ES-I3 (cell line): ENCODE results near the gene MROH9.
"Not testable (repeated sequence)": the region's sequence is repeated elsewhere in the genome, so short reads cannot be mapped to it uniquely, and the experiment has no call there.

Experiments
- H3K36me3 ChIP-seq: 2 replicates; pipeline ENCODE4 v1.6.1; 2013; ENCODE audit warnings: mild to moderate bottlenecking, low read length, control low read depth, moderate library complexity; ENCODE audit not compliant: insufficient read depth
- H3K4me1 ChIP-seq: 2 replicates; pipeline ENCODE4 v1.6.1; 2013; ENCODE audit warnings: mild to moderate bottlenecking, control low read depth, low read length; ENCODE audit not compliant: insufficient read depth
- H3K9ac ChIP-seq: 2 replicates; pipeline ENCODE4 v1.6.1; 2013; ENCODE audit warnings: low read depth, mild to moderate bottlenecking, low read length, moderate library complexity
- H3K9me3 ChIP-seq: 2 replicates; pipeline ENCODE4 v1.6.1; 2013; ENCODE audit warnings: mild to moderate bottlenecking, low read length, moderate library complexity; ENCODE audit not compliant: control insufficient read depth, insufficient read depth

Gene MROH9

GRCh38 chr1:170935231-170935630 is at the start of gene MROH9:
MROH9 (plus strand) TSS chr1:170935534; CDS start chr1:170945557, 10,023 bp downstream.
- H3K36me3 ChIP-seq = no peaks in the 10 kb centered on the region
- 0 out of 2 replicates have a peak, but pooled peaks cover 8% of the 10 kb centered on the region for H3K4me1 ChIP-seq
- H3K9ac ChIP-seq = no peak within 1 kb of the TSS
- no peaks in the 10 kb centered on the region for H3K9me3 ChIP-seq

DNA sequence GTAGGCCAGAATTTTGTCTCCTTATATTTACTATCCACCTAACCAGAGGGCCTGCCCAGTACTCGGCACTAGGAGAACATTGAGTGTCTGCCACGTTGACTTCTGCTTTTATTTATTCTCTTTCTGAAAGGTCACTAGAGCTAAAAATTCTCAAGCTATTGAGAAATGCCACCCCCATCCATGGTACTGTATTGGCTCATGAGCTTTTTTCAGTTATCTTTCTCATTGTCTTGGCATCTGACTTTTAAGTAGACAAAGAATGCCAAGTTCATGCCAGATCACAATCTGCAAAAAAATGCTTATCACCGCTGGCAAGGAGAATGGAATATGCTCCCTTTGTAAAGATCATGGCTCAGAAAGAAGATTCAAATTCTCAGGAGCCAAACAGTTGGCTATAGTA is 49.8 kb upstream of the MROH9 start:
- Histone ChIP-seq H3K9ac (no peak overlapping the region), H3K9me3 (no peaks in the 10 kb centered on the region), H3K4me1 (no peaks in the 10 kb centered on the region)

GRCh38 chr1:170886460-170886859 is 48.9 kb upstream of the MROH9 start:
- Histone ChIP-seq H3K36me3 (no peaks in the 10 kb centered on the region), H3K9ac (no peak overlapping the region), H3K9me3 (no peaks in the 10 kb centered on the region), H3K4me1 (no peaks in the 10 kb centered on the region)

More for the DNA sequence above, 49.8 kb upstream of the MROH9 start:
- no peaks in the 10 kb centered on the region for H3K36me3 ChIP-seq

DNA sequence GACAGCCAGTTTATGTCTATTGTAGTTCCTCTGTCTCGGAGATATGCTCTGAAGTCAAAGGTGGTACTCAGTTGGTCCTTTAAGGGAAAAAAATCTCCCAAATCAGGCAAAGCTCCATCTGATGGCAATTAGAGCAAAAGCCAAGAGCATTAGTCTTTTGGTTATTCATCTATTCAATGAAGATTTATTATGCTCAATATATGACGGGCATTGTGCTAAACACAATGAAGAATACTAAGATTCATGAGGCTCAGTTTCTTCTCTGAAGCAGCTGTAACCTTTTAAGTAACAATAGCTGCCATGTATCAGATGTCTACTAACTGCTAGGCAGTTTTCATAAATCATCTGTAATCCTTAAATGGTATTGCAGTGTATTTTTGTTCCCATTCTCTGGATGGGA is 47.6 kb upstream of the MROH9 start:
- Histone ChIP-seq H3K4me1 (no peaks in the 10 kb centered on the region), H3K36me3 (no peaks in the 10 kb centered on the region), H3K9me3 (no peaks in the 10 kb centered on the region), H3K9ac (no peak overlapping the region)

DNA sequence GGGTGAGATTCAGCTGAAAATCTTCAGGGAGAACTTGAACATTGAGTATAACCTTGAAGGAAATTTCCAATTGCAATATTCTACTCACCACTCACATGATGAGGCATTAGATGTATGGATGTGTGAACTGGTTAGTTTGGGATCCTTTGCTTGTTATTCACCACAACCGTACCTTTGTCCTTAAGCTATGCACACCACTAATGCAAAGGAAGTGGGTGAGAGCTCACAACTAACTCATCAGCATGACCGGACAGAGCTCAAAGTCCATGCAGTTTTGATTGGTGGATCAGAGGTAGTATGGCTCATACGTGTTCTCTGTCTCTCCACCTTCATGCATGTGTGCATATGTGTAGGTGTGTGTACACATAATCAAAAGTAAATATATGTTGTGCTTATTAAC is 43.5 kb upstream of the MROH9 start:
- Histone ChIP-seq H3K9ac (no peak overlapping the region), H3K9me3 (no peaks in the 10 kb centered on the region), H3K36me3 (no peaks in the 10 kb centered on the region), H3K4me1 (no peaks in the 10 kb centered on the region)

- Histone ChIP-seq H3K9me3 (no peaks in the 10 kb centered on the region), H3K36me3 (no peaks in the 10 kb centered on the region), H3K9ac (no peak overlapping the region), H3K4me1 (no peaks in the 10 kb centered on the region)
Observed at GRCh38 chr1:170893655-170894297, 41.6 kb upstream of the MROH9 start.

DNA sequence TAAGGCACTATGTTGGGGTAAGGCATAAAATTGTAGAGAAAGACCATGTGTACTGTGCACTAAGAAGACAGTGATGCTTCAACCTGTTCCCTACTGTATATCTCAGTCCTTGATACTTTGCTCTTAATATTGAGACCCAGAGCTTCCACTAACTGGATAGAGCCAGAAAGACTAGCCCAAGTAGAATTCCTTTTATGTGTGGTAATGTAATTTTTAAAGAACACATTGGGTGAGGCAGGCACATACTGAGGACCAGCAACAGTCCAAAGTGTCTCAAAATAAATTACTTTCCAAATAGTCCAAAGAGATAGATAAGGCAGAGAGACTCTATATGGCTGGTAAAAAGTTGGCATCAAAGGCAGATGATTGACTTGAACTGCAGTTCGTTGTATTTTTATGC is 31.4 kb upstream of the MROH9 start:
- Histone ChIP-seq H3K9ac (no peak overlapping the region), H3K9me3 (no peaks in the 10 kb centered on the region), H3K36me3 (no peaks in the 10 kb centered on the region), H3K4me1 (no peaks in the 10 kb centered on the region)

- H3K4me1 ChIP-seq = no peaks in the 10 kb centered on the region
- no peaks in the 10 kb centered on the region for H3K36me3 ChIP-seq
- H3K9me3 ChIP-seq = no peaks in the 10 kb centered on the region
- H3K9ac ChIP-seq = no peak overlapping the region
Observed at GRCh38 chr1:170908942-170909341, 26.4 kb upstream of the MROH9 start.

DNA sequence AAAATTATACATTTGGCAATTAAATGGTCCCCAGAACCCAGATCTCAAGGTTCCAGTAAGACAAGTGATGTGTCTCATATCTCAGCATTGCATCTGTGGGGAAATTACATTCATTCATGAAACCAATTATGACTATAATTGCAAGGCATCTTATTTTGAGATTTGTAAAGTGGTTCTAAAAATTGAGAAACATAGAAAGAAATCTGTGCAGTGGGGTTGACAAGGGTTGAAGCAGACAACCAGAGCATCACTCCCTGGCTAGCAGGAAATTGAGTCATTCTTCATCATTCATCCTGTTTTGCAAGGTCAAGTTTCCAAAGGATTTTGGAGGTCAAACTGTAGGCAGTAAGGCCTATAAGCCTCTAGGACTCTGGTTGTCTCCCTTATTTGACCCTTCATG is 25.1 kb upstream of the MROH9 start:
- Histone ChIP-seq H3K9ac (no peak overlapping the region), H3K4me1 (no peaks in the 10 kb centered on the region), H3K36me3 (no peaks in the 10 kb centered on the region), H3K9me3 (no peaks in the 10 kb centered on the region)

GRCh38 chr1:170917373-170917772 is 18.0 kb upstream of the MROH9 start:
- Histone ChIP-seq H3K4me1 (no peaks in the 10 kb centered on the region), H3K9me3 (peaks cover 4% of the 10 kb centered on the region; the same call in 1 of the 2 replicates), H3K36me3 (no peaks in the 10 kb centered on the region), H3K9ac (no peak overlapping the region)

GRCh38 chr1:170924656-170925055 is 10.7 kb upstream of the MROH9 start:
- H3K9ac ChIP-seq, H3K9me3 ChIP-seq, H3K36me3 ChIP-seq, H3K4me1 ChIP-seq: not testable (repeated sequence)

DNA sequence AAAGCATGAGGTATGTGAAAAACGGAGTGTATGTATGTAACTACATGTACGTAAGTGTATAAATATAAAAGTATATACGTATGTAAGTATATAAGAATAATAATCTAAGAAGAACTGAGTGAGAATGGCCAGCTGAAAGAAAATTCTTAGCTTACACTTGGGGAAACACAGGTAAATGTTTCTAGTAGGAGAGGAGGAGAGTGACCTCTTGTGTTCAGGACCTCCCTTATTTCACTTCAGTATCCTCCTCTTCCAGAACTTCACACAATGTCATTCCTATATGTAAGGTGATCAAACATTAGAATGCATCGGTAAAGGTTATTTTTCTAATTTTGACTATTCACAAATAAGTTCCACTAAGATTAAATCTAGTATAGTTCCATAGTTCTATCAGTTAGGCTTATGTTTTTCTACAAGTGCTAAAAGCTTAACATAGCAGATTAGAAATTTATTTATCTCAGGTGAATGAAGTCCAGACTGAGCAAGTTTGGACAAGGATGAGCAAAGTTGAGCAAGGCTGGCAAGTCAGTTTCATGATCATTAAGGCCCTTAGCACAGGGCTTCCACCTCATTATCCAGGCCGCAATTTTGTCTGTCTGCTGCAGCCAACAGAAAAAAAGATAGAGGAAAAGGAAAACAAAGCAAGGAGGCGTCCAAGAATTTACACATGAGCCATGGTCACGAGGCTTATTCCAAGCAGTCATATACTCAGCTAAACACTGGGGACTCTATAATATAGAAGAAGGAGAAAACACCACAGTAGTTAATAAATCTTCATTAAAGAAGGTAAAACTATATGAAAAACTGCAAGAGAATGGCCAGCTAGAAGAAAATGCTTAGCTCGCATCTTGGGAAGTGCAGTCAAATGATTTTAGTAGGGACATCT is 7.1 kb upstream of the MROH9 start:
- Histone ChIP-seq H3K4me1 (0 out of 2 replicates have a peak, but pooled peaks cover 11% of the 10 kb centered on the region), H3K9ac (no peak overlapping the region), H3K9me3 (no peaks in the 10 kb centered on the region), H3K36me3 (no peaks in the 10 kb centered on the region)

- no peaks in the 10 kb centered on the region for H3K36me3 ChIP-seq
Observed at GRCh38 chr1:170929412-170929834, 5.9 kb upstream of the MROH9 start.

GRCh38 chr1:170929835-170930554 is 5.3 kb upstream of the MROH9 start:
- Histone ChIP-seq H3K9ac (no peak overlapping the region), H3K9me3 (no peaks in the 10 kb centered on the region), H3K4me1 (0 out of 2 replicates have a peak, but pooled peaks cover 11% of the 10 kb centered on the region), H3K36me3 (no peaks in the 10 kb centered on the region)

More at GRCh38 chr1:170929412-170929834, 5.9 kb upstream of the MROH9 start:
- Histone ChIP-seq H3K9ac (no peak overlapping the region), H3K4me1 (0 out of 2 replicates have a peak, but pooled peaks cover 11% of the 10 kb centered on the region), H3K9me3 (no peaks in the 10 kb centered on the region)
